Hepatocyte (in vitro differentiated cells): ENCODE results near the gene TRAF3IP1.

Experiments
- CTCF ChIP-seq: fragments of 200-600 bp; sonication (generic); IDR thresholded peaks from 2 replicates; pipeline ENCODE4 v1.5.1; 2016; ENCODE audit warnings: antibody characterized with exemption, mild to moderate bottlenecking; ENCODE audit not compliant: poor library complexity
- EZH2 ChIP-seq: fragments of 200-600 bp; sonication (generic); IDR thresholded peaks from 2 replicates; pipeline ENCODE4 v1.6.1; 2016; ENCODE audit warnings: antibody characterized with exemption, mild to moderate bottlenecking, borderline replicate concordance
- EZH2phosphoT487 ChIP-seq: fragments of 200-600 bp; sonication (generic); IDR thresholded peaks from one replicate; pipeline ENCODE4 v1.6.1; 2018; ENCODE audit warnings: antibody characterized with exemption, mild to moderate bottlenecking, low read depth, moderate library complexity; ENCODE audit not compliant: unreplicated experiment, severe bottlenecking

- TF ChIP-seq CTCF (no peak), EZH2phosphoT487 (no peak), EZH2 (no peak)
Observed at GRCh38 chr2:238370094-238370822, 49.9 kb downstream of the TRAF3IP1 start.
